ENCODE results near the gene PPP2CA.

The PPP2CA gene

GRCh38 chr5:134151723-134152122 is 74.2 kb downstream of the PPP2CA start:
- peak; percentile 57 for DNase-seq (ENCODE audit: low read depth)
- no peak overlapping the region for H3K4me3 ChIP-seq (ENCODE audit: low read depth, low read length)
- TF ChIP-seq, protein P1, sequence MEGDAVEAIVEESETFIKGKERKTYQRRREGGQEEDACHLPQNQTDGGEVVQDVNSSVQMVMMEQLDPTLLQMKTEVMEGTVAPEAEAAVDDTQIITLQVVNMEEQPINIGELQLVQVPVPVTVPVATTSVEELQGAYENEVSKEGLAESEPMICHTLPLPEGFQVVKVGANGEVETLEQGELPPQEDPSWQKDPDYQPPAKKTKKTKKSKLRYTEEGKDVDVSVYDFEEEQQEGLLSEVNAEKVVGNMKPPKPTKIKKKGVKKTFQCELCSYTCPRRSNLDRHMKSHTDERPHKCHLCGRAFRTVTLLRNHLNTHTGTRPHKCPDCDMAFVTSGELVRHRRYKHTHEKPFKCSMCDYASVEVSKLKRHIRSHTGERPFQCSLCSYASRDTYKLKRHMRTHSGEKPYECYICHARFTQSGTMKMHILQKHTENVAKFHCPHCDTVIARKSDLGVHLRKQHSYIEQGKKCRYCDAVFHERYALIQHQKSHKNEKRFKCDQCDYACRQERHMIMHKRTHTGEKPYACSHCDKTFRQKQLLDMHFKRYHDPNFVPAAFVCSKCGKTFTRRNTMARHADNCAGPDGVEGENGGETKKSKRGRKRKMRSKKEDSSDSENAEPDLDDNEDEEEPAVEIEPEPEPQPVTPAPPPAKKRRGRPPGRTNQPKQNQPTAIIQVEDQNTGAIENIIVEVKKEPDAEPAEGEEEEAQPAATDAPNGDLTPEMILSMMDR (conservative IDR thresholded peaks at IDR 0.05; ENCODE audit: low read depth, low read length): no peak

- peak; percentile 20 for DNase-seq (ENCODE audit: low read depth)
- H3K4me3 ChIP-seq (ENCODE audit: low read depth, low read length): no peak overlapping the region
- TF ChIP-seq, protein P1 (conservative IDR thresholded peaks at IDR 0.05; ENCODE audit: low read depth, low read length): no peak
These were observed 76.1 kb downstream of the PPP2CA start for GRCh38 chr5:134149571-134150303.

- no peak for DNase-seq (ENCODE audit: low read depth)
- TF ChIP-seq, protein P1 (conservative IDR thresholded peaks at IDR 0.05; ENCODE audit: low read depth, low read length): no peak
- H3K4me3 ChIP-seq (ENCODE audit: low read depth, low read length): no peak overlapping the region
These were observed 76.8 kb downstream of the PPP2CA start for GRCh38 chr5:134148986-134149539.

GRCh38 chr5:134148316-134148715 is 77.6 kb downstream of the PPP2CA start:
- no peak for DNase-seq (ENCODE audit: low read depth)
- TF ChIP-seq, protein P1 (conservative IDR thresholded peaks at IDR 0.05; ENCODE audit: low read depth, low read length): no peak
- H3K4me3 ChIP-seq (ENCODE audit: low read depth, low read length): no peak overlapping the region

- no peak overlapping the region for H3K4me3 ChIP-seq (ENCODE audit: low read depth, low read length)
- TF ChIP-seq, protein P1 (conservative IDR thresholded peaks at IDR 0.05; ENCODE audit: low read depth, low read length): no peak
- peak; percentile 15 for DNase-seq (ENCODE audit: low read depth)
These were observed 79.0 kb downstream of the PPP2CA start for GRCh38 chr5:134146651-134147518.

DNA sequence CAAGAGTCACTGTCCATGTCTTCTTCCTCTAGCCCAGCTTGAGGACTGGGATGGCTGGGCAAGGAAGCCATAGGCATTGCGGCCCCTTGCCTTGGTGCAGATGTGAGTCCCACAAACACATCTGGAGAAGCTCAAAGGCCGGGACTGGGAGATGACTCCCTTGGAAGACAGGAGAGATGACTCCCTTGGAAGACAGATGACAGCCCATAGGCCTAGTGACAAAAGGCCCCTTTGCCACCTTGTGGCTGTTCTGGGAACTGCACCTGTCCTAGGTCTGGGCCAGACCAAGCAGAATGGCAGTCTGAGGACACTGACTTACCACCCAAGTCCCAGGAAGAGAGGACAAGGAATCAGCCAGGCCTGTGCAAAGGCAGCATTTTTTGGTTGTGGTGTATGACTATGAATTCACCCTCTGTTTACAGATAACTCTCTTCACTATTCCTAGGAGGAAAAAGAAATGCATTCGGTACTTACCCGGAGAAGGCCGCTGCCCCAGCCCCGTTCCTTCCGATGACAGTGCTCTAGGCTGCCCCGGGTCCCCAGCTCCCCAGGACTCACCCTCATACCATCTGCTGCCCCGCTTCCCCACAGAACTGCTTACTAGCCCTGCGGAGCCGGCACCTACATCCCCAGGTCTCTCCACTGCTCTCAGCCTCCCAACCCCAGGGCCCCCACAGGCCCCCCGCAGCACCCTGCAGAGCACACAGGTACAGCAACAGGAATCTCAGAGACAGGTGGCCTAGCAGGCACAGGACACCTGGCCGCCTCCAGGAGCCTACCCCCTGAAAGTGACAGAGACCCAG is 79.9 kb downstream of the PPP2CA start:
- TF ChIP-seq, protein P1 (conservative IDR thresholded peaks at IDR 0.05; ENCODE audit: low read depth, low read length): peak; percentile 93
- DNase-seq (ENCODE audit: low read depth): peak; percentile 72
- no peak overlapping the region for H3K4me3 ChIP-seq (ENCODE audit: low read depth, low read length)
